ENCODE results near the gene DNAH6. TPM values are rescaled to one million over a fixed set of nuclear protein-coding genes. Genes with fewer than 3 reads are reported as not detected.

DNAH6 gene
- total RNA-seq, 1 donor from 2014 or later = 1.1 TPM

DNA sequence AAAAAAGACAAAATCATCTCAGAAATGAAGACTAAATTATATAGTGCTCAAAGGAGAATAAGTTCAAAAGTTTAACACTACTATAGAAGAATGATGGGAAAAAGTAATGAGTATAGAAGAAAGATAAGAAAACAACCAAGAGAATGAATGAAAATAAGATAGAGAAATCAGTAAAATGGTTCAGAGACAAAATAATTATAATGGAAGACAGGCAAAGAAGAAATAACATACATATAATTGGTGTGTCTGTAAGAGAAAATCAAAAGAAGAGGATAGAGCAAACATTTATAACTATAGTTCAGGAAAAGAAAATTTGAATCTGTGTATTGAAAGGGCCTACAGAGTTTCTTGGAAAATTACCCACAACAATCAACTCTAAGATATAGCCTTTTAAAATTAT, 43.5 kb downstream of the DNAH6 start:
- Histone ChIP-seq H3K27me3 (no peaks in the 10 kb centered on the region), H3K4me3 (no peak overlapping the region), H3K27ac (no peak overlapping the region), H3K9me3 (no peaks in the 10 kb centered on the region), H3K4me1 (no peaks in the 10 kb centered on the region), H3K36me3 (no peaks in the 10 kb centered on the region)
- ATAC-seq (no peak), DNase-seq (no peak)
- intact Hi-C loops (cut with DNase I) = no loop called here
- TF ChIP-seq, protein P1, sequence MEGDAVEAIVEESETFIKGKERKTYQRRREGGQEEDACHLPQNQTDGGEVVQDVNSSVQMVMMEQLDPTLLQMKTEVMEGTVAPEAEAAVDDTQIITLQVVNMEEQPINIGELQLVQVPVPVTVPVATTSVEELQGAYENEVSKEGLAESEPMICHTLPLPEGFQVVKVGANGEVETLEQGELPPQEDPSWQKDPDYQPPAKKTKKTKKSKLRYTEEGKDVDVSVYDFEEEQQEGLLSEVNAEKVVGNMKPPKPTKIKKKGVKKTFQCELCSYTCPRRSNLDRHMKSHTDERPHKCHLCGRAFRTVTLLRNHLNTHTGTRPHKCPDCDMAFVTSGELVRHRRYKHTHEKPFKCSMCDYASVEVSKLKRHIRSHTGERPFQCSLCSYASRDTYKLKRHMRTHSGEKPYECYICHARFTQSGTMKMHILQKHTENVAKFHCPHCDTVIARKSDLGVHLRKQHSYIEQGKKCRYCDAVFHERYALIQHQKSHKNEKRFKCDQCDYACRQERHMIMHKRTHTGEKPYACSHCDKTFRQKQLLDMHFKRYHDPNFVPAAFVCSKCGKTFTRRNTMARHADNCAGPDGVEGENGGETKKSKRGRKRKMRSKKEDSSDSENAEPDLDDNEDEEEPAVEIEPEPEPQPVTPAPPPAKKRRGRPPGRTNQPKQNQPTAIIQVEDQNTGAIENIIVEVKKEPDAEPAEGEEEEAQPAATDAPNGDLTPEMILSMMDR (IDR thresholded peaks at IDR 0.05) = no peak

DNA sequence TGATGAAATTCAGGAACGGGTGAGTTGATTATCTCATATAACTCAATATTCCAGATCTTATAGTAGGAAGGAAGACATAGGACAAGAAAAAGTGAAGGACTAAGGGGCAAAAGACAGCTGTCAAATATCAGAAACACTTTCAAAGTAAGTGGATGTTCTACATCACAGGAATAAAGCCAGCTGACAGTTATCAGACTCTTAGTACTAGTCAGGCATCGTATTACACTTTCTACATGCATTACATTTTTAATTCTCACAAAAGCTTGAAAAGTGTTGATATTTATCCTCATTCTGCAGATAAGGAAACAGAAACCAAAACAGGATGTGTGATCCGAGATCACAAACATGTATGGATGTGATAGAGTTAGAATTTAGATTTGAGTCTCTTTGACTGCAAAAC, 63.4 kb downstream of the DNAH6 start:
- Histone ChIP-seq H3K27ac (no peak overlapping the region), H3K27me3 (no peaks in the 10 kb centered on the region), H3K9me3 (no peaks in the 10 kb centered on the region), H3K4me3 (no peak overlapping the region), H3K36me3 (no peaks in the 10 kb centered on the region), H3K4me1 (no peaks in the 10 kb centered on the region)
- no peak for ATAC-seq
- TF ChIP-seq, protein P1 (IDR thresholded peaks at IDR 0.05) = no peak
- intact Hi-C loops (cut with DNase I) = no loop called here
- DNase-seq = no peak

DNA sequence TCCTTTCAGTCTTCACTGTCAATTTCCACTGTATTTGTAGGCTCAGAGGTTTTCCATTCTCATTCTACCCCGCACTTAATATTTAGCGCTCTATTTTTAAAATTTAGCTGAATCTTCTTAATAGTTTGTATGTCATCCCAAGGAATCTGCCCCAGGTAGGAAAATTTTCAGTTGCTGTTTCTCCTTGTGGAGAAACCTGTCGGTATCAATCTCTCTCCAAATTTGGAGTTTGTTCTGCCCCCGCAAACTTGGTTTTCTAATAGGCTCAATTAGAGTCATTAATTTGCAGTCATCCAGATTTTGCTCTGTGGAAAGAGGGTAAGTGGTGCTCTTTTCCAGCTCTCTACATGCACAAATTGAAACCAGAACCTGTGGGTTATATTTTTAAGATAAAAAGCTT, 87.6 kb downstream of the DNAH6 start:
- no peak overlapping the region for H3K4me3 ChIP-seq
- no peak overlapping the region for H3K27ac ChIP-seq
- intact Hi-C loops (cut with DNase I) = no loop called here
- H3K27me3 ChIP-seq = no peaks in the 10 kb centered on the region
- no peaks in the 10 kb centered on the region for H3K4me1 ChIP-seq
- DNase-seq (no peak), ATAC-seq (no peak)
- TF ChIP-seq, protein P1 (IDR thresholded peaks at IDR 0.05) = no peak
- H3K36me3 ChIP-seq = no peaks in the 10 kb centered on the region
- H3K9me3 ChIP-seq = no peaks in the 10 kb centered on the region

DNA sequence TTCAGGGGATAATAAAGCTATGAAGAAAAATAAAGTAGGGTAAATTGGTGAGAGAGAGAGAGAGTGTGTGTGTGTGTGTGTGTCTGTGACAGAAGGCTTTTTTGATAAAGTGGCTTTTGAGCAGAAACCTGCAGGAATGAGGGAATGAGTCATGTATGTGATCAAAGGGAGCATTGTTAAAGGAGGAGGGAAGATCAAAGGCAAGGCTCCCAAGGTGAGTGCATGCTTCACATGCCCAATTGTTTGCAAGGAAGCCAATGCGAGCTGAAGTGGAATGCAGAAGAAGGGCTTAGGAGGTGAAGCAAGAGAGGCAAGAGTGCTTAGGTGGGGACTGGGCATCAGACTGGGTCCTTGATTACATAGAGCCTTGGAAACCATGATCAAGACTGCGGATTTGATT, 96.8 kb downstream of the DNAH6 start:
- no peaks in the 10 kb centered on the region for H3K27me3 ChIP-seq
- H3K9me3 ChIP-seq = no peaks in the 10 kb centered on the region
- no peak overlapping the region for H3K4me3 ChIP-seq
- H3K27ac ChIP-seq = no peak overlapping the region
- intact Hi-C loops (cut with DNase I) = no loop called here
- TF ChIP-seq, protein P1 (IDR thresholded peaks at IDR 0.05) = no peak
- H3K36me3 ChIP-seq = no peaks in the 10 kb centered on the region
- ATAC-seq (peak; percentile 88), DNase-seq (no peak)
- H3K4me1 ChIP-seq = no peaks in the 10 kb centered on the region

DNA sequence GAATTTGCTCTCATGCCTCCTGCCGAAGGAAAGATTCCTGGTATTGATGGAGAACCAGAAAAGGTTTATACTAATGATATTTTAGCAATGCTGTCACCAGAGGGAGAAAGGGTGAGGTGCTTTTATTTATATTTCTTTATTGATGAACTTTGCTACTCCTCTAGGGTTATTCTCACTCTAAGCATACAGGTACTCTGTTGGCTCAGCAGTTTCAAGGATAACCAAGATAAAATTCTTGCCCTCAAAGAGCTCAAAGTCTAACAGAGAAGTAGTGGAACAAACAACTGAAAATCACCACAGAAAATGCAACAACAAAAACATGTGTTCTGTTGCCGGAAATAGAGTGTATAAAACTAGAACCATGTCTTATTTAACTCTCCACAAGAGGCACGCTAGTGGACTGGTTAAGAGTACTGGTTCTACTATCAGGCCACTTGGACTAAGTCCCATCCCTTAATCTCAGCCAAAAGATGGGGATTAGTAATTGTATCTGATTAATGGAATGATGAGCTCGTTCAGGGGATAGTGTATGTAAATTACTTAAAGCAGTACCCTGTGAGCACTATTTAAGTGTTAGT, 103.6 kb downstream of the DNAH6 start:
- TF ChIP-seq, protein P1 (IDR thresholded peaks at IDR 0.05) = no peak

DNA sequence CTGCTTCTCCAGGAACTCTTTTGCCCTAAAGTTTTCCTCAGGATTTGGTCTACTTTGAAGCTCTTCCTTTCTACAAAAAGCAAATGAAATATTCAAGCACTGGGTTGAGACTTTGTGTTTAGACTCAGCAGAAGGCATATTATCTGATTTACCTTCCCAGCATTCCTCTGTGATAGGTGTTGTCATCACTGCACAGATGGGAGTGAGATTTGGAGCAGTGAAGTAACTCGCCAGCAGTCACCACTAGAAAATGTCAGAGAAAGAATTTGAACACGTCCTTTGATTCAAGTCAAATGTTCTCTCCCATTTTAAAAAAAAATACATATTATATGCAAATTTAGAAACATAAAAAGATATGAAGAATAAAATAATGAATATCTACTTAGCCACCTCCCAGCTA, 112.2 kb downstream of the DNAH6 start:
- H3K27ac ChIP-seq = no peak overlapping the region
- H3K4me3 ChIP-seq = no peak overlapping the region
- ATAC-seq = no peak
- H3K36me3 ChIP-seq = no peaks in the 10 kb centered on the region
- no peaks in the 10 kb centered on the region for H3K4me1 ChIP-seq
- no peaks in the 10 kb centered on the region for H3K9me3 ChIP-seq
- no peaks in the 10 kb centered on the region for H3K27me3 ChIP-seq
- no peak for DNase-seq
- TF ChIP-seq, protein P1 (IDR thresholded peaks at IDR 0.05) = no peak
- intact Hi-C loops (cut with DNase I) = no loop called here

More for the DNA sequence above, 103.6 kb downstream of the DNAH6 start:
- no peak for ATAC-seq
- no peaks in the 10 kb centered on the region for H3K36me3 ChIP-seq
- H3K4me1 ChIP-seq = no peaks in the 10 kb centered on the region
- intact Hi-C loops (cut with DNase I) = no loop called here
- H3K27ac ChIP-seq = no peak overlapping the region
- DNase-seq = no peak
- H3K27me3 ChIP-seq = no peaks in the 10 kb centered on the region
- H3K4me3 ChIP-seq = no peak overlapping the region
- H3K9me3 ChIP-seq = no peaks in the 10 kb centered on the region
